ENCODE data around the gene FGGY. TPM values are rescaled to one million over a fixed set of nuclear protein-coding genes. Genes with fewer than 3 reads are reported as not detected.

The FGGY gene
- total RNA-seq, 1 experiment from 2014 or later = 6.4 TPM

- Mint-ChIP-seq H3K27me3 (ENCODE audit: insufficient read depth, unreplicated experiment) (no peaks in the 10 kb centered on the region), H3K9me3 (ENCODE audit: unreplicated experiment) (peaks cover 10% of the 10 kb centered on the region), H3K27ac (ENCODE audit: unreplicated experiment) (no peak overlapping the region), H3K4me1 (ENCODE audit: low read depth, unreplicated experiment) (no peaks in the 10 kb centered on the region), H3K4me3 (ENCODE audit: unreplicated experiment) (no peak overlapping the region), H3K36me3 (ENCODE audit: insufficient read depth, unreplicated experiment) (no peaks in the 10 kb centered on the region)
- TF ChIP-seq CTCF (IDR thresholded peaks at IDR 0.05; ENCODE audit: insufficient read depth in 1 of 2, low read depth in 1 of 2, low read length in 1 of 2, severe bottlenecking in 1 of 2, unreplicated experiment in 1 of 2) = no peak
- Histone ChIP-seq H3K4me1 (no peaks in the 10 kb centered on the region), H3K9me3 (no peaks in the 10 kb centered on the region), H3K36me3 (ENCODE audit: control insufficient read depth, insufficient read depth, low read length) (no peaks in the 10 kb centered on the region), H3K27me3 (replicated peaks; ENCODE audit: control insufficient read depth, insufficient read depth, low read length) (no peaks in the 10 kb centered on the region), H3K4me3 (ENCODE audit: low read depth, low read length) (no peak overlapping the region)
- POLR2A ChIA-PET = no interaction called here
- intact Hi-C loops (cut with micrococcal nuclease; ENCODE audit: unreplicated experiment) = no loop called here
- DNase-seq = no peak
- no TSS peak for BruUV-seq (replicated peaks)
- CTCF ChIA-PET = no interaction called here
Observed at GRCh38 chr1:59738591-59739015, 441.7 kb downstream of the FGGY start.

- no peak overlapping the region for H3K4me3 Mint-ChIP-seq (ENCODE audit: unreplicated experiment)
- H3K27me3 ChIP-seq (replicated peaks; ENCODE audit: control insufficient read depth, insufficient read depth, low read length) = no peaks in the 10 kb centered on the region
- H3K4me1 Mint-ChIP-seq (ENCODE audit: low read depth, unreplicated experiment) = no peaks in the 10 kb centered on the region
- no peak overlapping the region for H3K4me3 ChIP-seq (ENCODE audit: low read depth, low read length)
- no peak for DNase-seq
- ChIA-PET CTCF (no interaction called here), POLR2A (no interaction called here)
- no peaks in the 10 kb centered on the region for H3K4me1 ChIP-seq
- no peak overlapping the region for H3K27ac Mint-ChIP-seq (ENCODE audit: unreplicated experiment)
- no TSS peak for BruUV-seq (replicated peaks)
- TF ChIP-seq CTCF (IDR thresholded peaks at IDR 0.05; ENCODE audit: insufficient read depth in 1 of 2, low read depth in 1 of 2, low read length in 1 of 2, severe bottlenecking in 1 of 2, unreplicated experiment in 1 of 2) = no peak
- H3K36me3 ChIP-seq (ENCODE audit: control insufficient read depth, insufficient read depth, low read length) = no peaks in the 10 kb centered on the region
- no peaks in the 10 kb centered on the region for H3K36me3 Mint-ChIP-seq (ENCODE audit: insufficient read depth, unreplicated experiment)
- no peaks in the 10 kb centered on the region for H3K9me3 ChIP-seq
- intact Hi-C loops (cut with micrococcal nuclease; ENCODE audit: unreplicated experiment) = no loop called here
- no peaks in the 10 kb centered on the region for H3K27me3 Mint-ChIP-seq (ENCODE audit: insufficient read depth, unreplicated experiment)
- peaks cover 10% of the 10 kb centered on the region for H3K9me3 Mint-ChIP-seq (ENCODE audit: unreplicated experiment)
Observed at GRCh38 chr1:59739111-59739510, 442.2 kb downstream of the FGGY start.

- no TSS peak for BruUV-seq (replicated peaks)
- no peak for TF ChIP-seq CTCF (IDR thresholded peaks at IDR 0.05; ENCODE audit: insufficient read depth in 1 of 2, low read depth in 1 of 2, low read length in 1 of 2, severe bottlenecking in 1 of 2, unreplicated experiment in 1 of 2)
- no peak overlapping the region for H3K4me3 Mint-ChIP-seq (ENCODE audit: unreplicated experiment)
- H3K27me3 Mint-ChIP-seq (ENCODE audit: insufficient read depth, unreplicated experiment) = no peaks in the 10 kb centered on the region
- H3K27me3 ChIP-seq (replicated peaks; ENCODE audit: control insufficient read depth, insufficient read depth, low read length) = no peaks in the 10 kb centered on the region
- intact Hi-C loops (cut with micrococcal nuclease; ENCODE audit: unreplicated experiment) = no loop called here
- ChIA-PET CTCF (no interaction called here), POLR2A (no interaction called here)
- no peak overlapping the region for H3K4me3 ChIP-seq (ENCODE audit: low read depth, low read length)
- no peak overlapping the region for H3K27ac Mint-ChIP-seq (ENCODE audit: unreplicated experiment)
- no peaks in the 10 kb centered on the region for H3K9me3 ChIP-seq
- no peaks in the 10 kb centered on the region for H3K9me3 Mint-ChIP-seq (ENCODE audit: unreplicated experiment)
- H3K36me3 Mint-ChIP-seq (ENCODE audit: insufficient read depth, unreplicated experiment) = no peaks in the 10 kb centered on the region
- H3K36me3 ChIP-seq (ENCODE audit: control insufficient read depth, insufficient read depth, low read length) = no peaks in the 10 kb centered on the region
- H3K4me1 ChIP-seq = no peaks in the 10 kb centered on the region
- DNase-seq = no peak
- no peaks in the 10 kb centered on the region for H3K4me1 Mint-ChIP-seq (ENCODE audit: low read depth, unreplicated experiment)
Observed at GRCh38 chr1:59742526-59742925, 445.6 kb downstream of the FGGY start.

Data from Caco-2 (cell line).